Endothelial cell of umbilical vein (primary cell): ENCODE data around the gene CCDC97. TPM values are rescaled to one million over a fixed set of nuclear protein-coding genes. Genes with fewer than 3 reads are reported as not detected.

ENCODE experiments used
- BruUV-seq: library from RNA; stranded (reverse); fragments of 400-500 nt; replicated peaks from 2 replicates; lab custom pipeline; 2021; lab: Mats Ljungman, UMichigan
- CTCF ChIA-PET: fragments of 300-600, 350-600 bp; sonication (Branson Sonifier 250); formaldehyde crosslinking; loops from one replicate; lab custom pipeline; 2021; ENCODE audit warnings: antibody characterized with exemption, inconsistent platforms; lab: Charles Lee
- POLR2A ChIA-PET: fragments of 300-600, 350-600 bp; sonication (Branson Sonifier 250); formaldehyde crosslinking; loops from one replicate; lab custom pipeline; 2021; ENCODE audit warnings: antibody characterized with exemption, inconsistent platforms; lab: Charles Lee
- DNase-seq: peaks from one replicate; pipeline ENCODE4 v3.0.0-alpha.2; 2011; ENCODE audit warnings: low read depth, low spot score
- FAIRE-seq: peaks from 2 replicates; lab custom pipeline; 2011; peaks lifted over from hg19 to GRCh38; lab: Jason Lieb, UNC
- H2AFZ ChIP-seq: 2 replicates; pipeline ENCODE4 v1.6.0; 2012; ENCODE audit warnings: low read depth, low read length, control low read depth, inconsistent platforms
- H3K27ac ChIP-seq: 2 replicates; pipeline ENCODE4 v1.5.1; 2011; ENCODE audit warnings: low read depth, mild to moderate bottlenecking, control low read depth, low read length, moderate library complexity; ENCODE audit not compliant: insufficient read depth
- H3K27me3 ChIP-seq, 2 experiments: 2 replicates each; pipeline versions ENCODE4 v1.6.0 to v1.6.1; 2011; ENCODE audit warnings: low read length in 2 of 2, mixed read lengths in 1 of 2; ENCODE audit not compliant: control insufficient read depth in 2 of 2, insufficient read depth in 2 of 2
- H3K36me3 ChIP-seq, 2 experiments: 2 replicates in 1 of 2; 3 replicates in 1 of 2; pipeline ENCODE4 v1.5.1; 2011; ENCODE audit warnings: low read length in 2 of 2, mild to moderate bottlenecking in 1 of 2, moderate library complexity in 1 of 2; ENCODE audit not compliant: control insufficient read depth in 2 of 2, insufficient read depth in 2 of 2; ENCODE audit errors: extremely low read depth in 1 of 2
- H3K4me1 ChIP-seq: 3 replicates; pipeline ENCODE4 v1.5.1; 2011; ENCODE audit warnings: mild to moderate bottlenecking, low read length; ENCODE audit not compliant: control insufficient read depth, insufficient read depth; ENCODE audit errors: extremely low read depth
- H3K4me2 ChIP-seq: 2 replicates; pipeline ENCODE4 v1.6.1; 2011; ENCODE audit warnings: low read length, control low read depth, mixed read lengths; ENCODE audit not compliant: insufficient read depth
- H3K4me3 ChIP-seq, 3 experiments: fragments of 200-600 bp in 1 of 3; sonication (generic), shearing (Covaris generic) in 1 of 3; replicated peaks in 1 of 3; 2 replicates each; pipeline ENCODE4 v1.5.1; 2011 to 2016; ENCODE audit warnings: control low read depth in 3 of 3, low read length in 3 of 3, mild to moderate bottlenecking in 2 of 3, inconsistent platforms in 1 of 3, low read depth in 1 of 3, moderate library complexity in 1 of 3; ENCODE audit not compliant: insufficient read depth in 1 of 3
- H3K79me2 ChIP-seq: 2 replicates; pipeline ENCODE4 v1.6.0; 2012; ENCODE audit warnings: low read length, inconsistent platforms; ENCODE audit not compliant: control insufficient read depth, insufficient read depth
- H3K9ac ChIP-seq: replicated peaks from 2 replicates; pipeline ENCODE3; 2011; ENCODE audit warnings: low read length, control low read depth; ENCODE audit not compliant: insufficient read depth; ENCODE audit errors: extremely low read depth
- H3K9me1 ChIP-seq: replicated peaks from 3 replicates; pipeline ENCODE4 v1.6.0; 2011; ENCODE audit warnings: mild to moderate bottlenecking, low read length; ENCODE audit not compliant: control insufficient read depth, insufficient read depth; ENCODE audit errors: extremely low read depth
- H3K9me3 ChIP-seq: replicated peaks from 2 replicates; pipeline ENCODE4 v1.5.1; 2012; ENCODE audit warnings: low read length, inconsistent platforms; ENCODE audit not compliant: control insufficient read depth, insufficient read depth
- H4K20me1 ChIP-seq: replicated peaks from 2 replicates; pipeline ENCODE3; 2011; ENCODE audit warnings: mild to moderate bottlenecking, low read length; ENCODE audit not compliant: control insufficient read depth, insufficient read depth; ENCODE audit errors: extremely low read depth
- EZH2 ChIP-seq: IDR thresholded peaks from 2 replicates; pipeline ENCODE4 v1.6.1; 2012; ENCODE audit warnings: borderline replicate concordance, low read depth, mild to moderate bottlenecking, moderate library complexity, low read length, inconsistent platforms; ENCODE audit not compliant: severe bottlenecking
- FOS ChIP-seq: IDR thresholded peaks from 2 replicates; pipeline ENCODE4 v1.6.1; 2011; ENCODE audit warnings: mild to moderate bottlenecking, low read length, moderate library complexity, borderline replicate concordance; ENCODE audit not compliant: insufficient read depth
- GATA2 ChIP-seq: IDR thresholded peaks from 2 replicates; pipeline ENCODE4 v1.7.0; 2011; ENCODE audit warnings: low read depth, mild to moderate bottlenecking, moderate library complexity, mixed read lengths, low read length; ENCODE audit not compliant: insufficient read length, insufficient read depth
- JUN ChIP-seq: IDR thresholded peaks from 2 replicates; pipeline ENCODE4 v1.6.1; 2011; ENCODE audit warnings: borderline replicate concordance, low read depth; ENCODE audit not compliant: insufficient read length, insufficient read depth
- MYC ChIP-seq: IDR thresholded peaks from one replicate; pipeline ENCODE4 v1.6.1; 2011; ENCODE audit warnings: mild to moderate bottlenecking, low read depth, low read length
- POLR2A ChIP-seq: IDR thresholded peaks from 2 replicates; pipeline ENCODE4 v1.6.1; 2012; ENCODE audit warnings: low read depth, mild to moderate bottlenecking, control low read depth, low read length
- POLR2AphosphoS5 ChIP-seq: IDR thresholded peaks from 2 replicates; pipeline ENCODE4 v1.6.1; 2012; ENCODE audit warnings: low read depth, mild to moderate bottlenecking, control low read depth, low read length, moderate library complexity; ENCODE audit not compliant: insufficient read depth
- dilution Hi-C: fragments of 300-500 bp; cut with MboI; formaldehyde crosslinking; loops from one replicate; pipeline ENCODE4 v1.15.0; 2019; ENCODE audit warnings: low sequenced_read_pairs; ENCODE audit not compliant: extremely low pct_ligation_motif_present
- intact Hi-C: fragments of 100-400 bp; cut with micrococcal nuclease; formaldehyde crosslinking; loops from one replicate; pipeline ENCODE4 v1.10.0; 2022
- polyA plus RNA-seq, 4 experiments: library from polyadenylated mRNA; depleted of rRNA in 3 of 4; stranded (reverse) in 3 of 4; unstranded in 1 of 4; fragments of >200 nt; gene quantifications; 2 replicates each; pipeline versions ENCODE4 v1.2.1 to v1.2.3, GENCODE V29; 2011 to 2012; ENCODE audit warnings: missing spikeins in 1 of 4
- total RNA-seq: library from RNA; stranded (reverse); gene quantifications from 2 replicates; pipeline ENCODE4 v1.2.3, GENCODE V29; 2021
- TF ChIP-seq, protein P1 (sequence below): IDR thresholded peaks from 2 replicates; pipeline ENCODE4 v1.6.1; 2011; ENCODE audit not compliant: insufficient read depth, insufficient read length

CCDC97 gene
- total and polyA plus RNA-seq, 2 donors (not counting 3 experiments of a cell fraction or from before 2014, with no cell fraction given), result 20.7 to 27.2 TPM

DNA sequence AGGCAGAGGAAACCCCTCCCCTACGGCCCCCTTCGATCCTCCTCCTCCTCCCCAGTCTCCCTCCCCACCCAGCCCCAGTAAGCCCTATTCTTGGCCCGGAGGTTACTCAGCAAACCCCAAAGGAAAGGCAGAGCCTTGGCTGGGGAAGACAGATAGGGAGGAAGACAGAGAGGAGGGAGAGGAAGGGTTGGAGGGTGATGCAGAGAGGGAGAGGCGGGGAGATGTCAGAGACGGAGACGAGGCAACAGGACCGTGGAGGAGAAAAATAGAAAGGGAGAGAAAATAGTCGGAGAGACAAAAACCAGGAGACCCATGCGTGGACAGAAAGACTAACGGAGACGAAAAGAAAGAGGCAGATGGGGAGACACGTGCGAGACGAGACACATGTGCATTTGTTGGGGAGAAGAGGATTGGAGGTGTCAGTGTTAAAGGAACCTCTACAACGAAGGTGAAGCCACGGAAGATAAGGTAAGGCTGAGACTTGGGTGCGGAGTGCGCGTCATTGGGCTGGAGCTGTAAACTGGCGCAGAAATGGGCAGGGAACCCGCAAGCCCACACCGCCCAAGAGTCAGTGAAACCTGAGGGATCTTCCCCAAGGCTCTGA lies 40.9 kb downstream of the CCDC97 start:
- H3K9me3 ChIP-seq, result no peaks in the 10 kb centered on the region
- ChIA-PET POLR2A (interaction anchor here (0.8 kb wide), 1 partner anchor 13 kb away, joined by 3 read pairs; the partner anchor contains the start of gene B9D2), CTCF (interaction anchor here (0.7 to 3.8 kb wide), 12 partner anchors 9 to 221 kb away, joined by 3 to 65 read pairs (median 14); partner anchors contain the start of gene B9D2)
- peaks cover 12% of the 10 kb centered on the region for H3K4me1 ChIP-seq
- H3K4me2 ChIP-seq, result peak overlapping the region; percentile 73
- no peak overlapping the region for H2AFZ ChIP-seq
- BruUV-seq, result no TSS peak
- H3K27me3 ChIP-seq, result no peaks in the 10 kb centered on the region
- dilution Hi-C loops (no loop called here), intact Hi-C loops (loop anchor here (1.0 to 5.0 kb wide), 3 partner anchors 24 to 196 kb away; no protein-coding TSS in a partner anchor)
- DNase-seq (peak; percentile 37), FAIRE-seq (peak; percentile 78)
- H3K36me3 ChIP-seq, result peaks cover 4 to 11% of the 10 kb centered on the region in 2 experiments
- no peaks in the 10 kb centered on the region for H4K20me1 ChIP-seq
- H3K9ac ChIP-seq, result peak overlapping the region; percentile 83
- peak overlapping the region; percentile 70 for H3K27ac ChIP-seq
- TF ChIP-seq, protein P1, sequence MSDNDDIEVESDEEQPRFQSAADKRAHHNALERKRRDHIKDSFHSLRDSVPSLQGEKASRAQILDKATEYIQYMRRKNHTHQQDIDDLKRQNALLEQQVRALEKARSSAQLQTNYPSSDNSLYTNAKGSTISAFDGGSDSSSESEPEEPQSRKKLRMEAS, result peak; percentile 81
- TF ChIP-seq FOS, result no peak
- TF ChIP-seq POLR2A, result peak; percentile 71
- peak; percentile 33 for TF ChIP-seq GATA2
- no peak for TF ChIP-seq JUN
- TF ChIP-seq EZH2, result no peak
- TF ChIP-seq POLR2AphosphoS5, result no peak
- no peak for TF ChIP-seq MYC
- peak overlapping the region; percentile 75 to 99 (median 90) for H3K4me3 ChIP-seq
- no peaks in the 10 kb centered on the region for H3K9me1 ChIP-seq
- peaks cover 67% of the 10 kb centered on the region for H3K79me2 ChIP-seq
